Kidney (tissue), 14 donors: Measurements from ENCODE around the gene RNF207. TPM values are rescaled to one million over a fixed set of nuclear protein-coding genes. Genes with fewer than 3 reads are reported as not detected.
A peak's percentile ranks its signal among the peaks of the same experiment; 100 is the strongest.

Experiments
- DNase-seq, 5 donors: peaks; one replicate each; pipeline ENCODE4 v3.0.0-alpha.2; 2013 to 2020
- FAIRE-seq: peaks from 2 replicates; lab custom pipeline; 2012; peaks lifted over from hg19 to GRCh38; lab: Jason Lieb, UNC
- H3K27ac ChIP-seq, 2 donors: one replicate each; pipeline ENCODE4 v1.7.0; 2013; ENCODE audit warnings: low read depth in 2 of 2, low read length in 2 of 2, inconsistent platforms in 1 of 2
- H3K27me3 ChIP-seq: one replicate; pipeline ENCODE4 v1.7.1; 2013; ENCODE audit warnings: low read length, inconsistent platforms; ENCODE audit not compliant: control insufficient read depth, insufficient read depth
- H3K36me3 ChIP-seq, 3 donors: one replicate each; pipeline versions ENCODE4 v1.7.0 to v1.7.1; 2013; ENCODE audit warnings: low read length in 3 of 3, control low read depth in 1 of 3, inconsistent platforms in 1 of 3; ENCODE audit not compliant: insufficient read depth in 3 of 3, control insufficient read depth in 2 of 3
- H3K4me1 ChIP-seq, 3 donors: one replicate each; pipeline versions ENCODE4 v1.7.0 to v1.7.1; 2013; ENCODE audit warnings: low read length in 3 of 3, inconsistent platforms in 1 of 3, low read depth in 1 of 3; ENCODE audit not compliant: control insufficient read depth in 2 of 3, insufficient read depth in 2 of 3
- H3K4me3 ChIP-seq, 3 donors: one replicate each; pipeline versions ENCODE4 v1.7.0 to v1.8.1; 2013; ENCODE audit warnings: low read length in 3 of 3, control low read depth in 1 of 3, inconsistent platforms in 1 of 3
- H3K9ac ChIP-seq, 3 donors: one replicate each; pipeline versions ENCODE4 v1.7.0 to v1.7.1; 2013; ENCODE audit warnings: low read length in 3 of 3, control low read depth in 1 of 3, inconsistent platforms in 1 of 3
- H3K9me3 ChIP-seq, 3 donors: one replicate each; pipeline versions ENCODE4 v1.7.0 to v1.7.1; 2013; ENCODE audit warnings: low read length in 3 of 3, control low read depth in 1 of 3, inconsistent platforms in 1 of 3; ENCODE audit not compliant: control insufficient read depth in 2 of 3, insufficient read depth in 1 of 3
- intact Hi-C: fragments of 100-400 bp; cut with DNase I; formaldehyde crosslinking; loops from one replicate; pipeline ENCODE4 v1.11.1; 2022
- polyA plus RNA-seq: library from polyadenylated mRNA; stranded (reverse); fragments of 350-450 nt; fragmentation: Illumina TruSeq; extraction: RNeasy Lipid Tissue Mini Kit (QIAGEN cat#74804); gene quantifications from one replicate; pipeline ENCODE4 v1.2.3, GENCODE V29; 2014; ENCODE audit warnings: low read depth, low replicate concordance; ENCODE audit not compliant: insufficient read depth
- total RNA-seq: library from RNA; stranded (reverse); fragmentation: NEBNext Ultra II Directional; extraction: Animal tissue kit (Norgen Biotek cat#: 25700); gene quantifications from one replicate; pipeline ENCODE4 v1.2.1, GENCODE V29; 2021
- TF ChIP-seq, protein P1 (sequence below): IDR thresholded peaks from 3 replicates; pipeline ENCODE4 v1.5.1; 2012; ENCODE audit warnings: mild to moderate bottlenecking, moderate library complexity, borderline replicate concordance; ENCODE audit not compliant: insufficient read depth; ENCODE audit errors: extremely low read depth
- donor health status: control.
- donor health status: control.
- donor health status: control.
- donor health status: control.
- donor health status: control.
- donor health status: DM: yes; HTN: yes; CAD: no.
- donor health status: Normal renal cell carcinoma (clear cell type).

RNF207 gene
- total and polyA plus RNA-seq, 2 donors from 2014 or later, result 7.7 to 43.6 TPM

DNA sequence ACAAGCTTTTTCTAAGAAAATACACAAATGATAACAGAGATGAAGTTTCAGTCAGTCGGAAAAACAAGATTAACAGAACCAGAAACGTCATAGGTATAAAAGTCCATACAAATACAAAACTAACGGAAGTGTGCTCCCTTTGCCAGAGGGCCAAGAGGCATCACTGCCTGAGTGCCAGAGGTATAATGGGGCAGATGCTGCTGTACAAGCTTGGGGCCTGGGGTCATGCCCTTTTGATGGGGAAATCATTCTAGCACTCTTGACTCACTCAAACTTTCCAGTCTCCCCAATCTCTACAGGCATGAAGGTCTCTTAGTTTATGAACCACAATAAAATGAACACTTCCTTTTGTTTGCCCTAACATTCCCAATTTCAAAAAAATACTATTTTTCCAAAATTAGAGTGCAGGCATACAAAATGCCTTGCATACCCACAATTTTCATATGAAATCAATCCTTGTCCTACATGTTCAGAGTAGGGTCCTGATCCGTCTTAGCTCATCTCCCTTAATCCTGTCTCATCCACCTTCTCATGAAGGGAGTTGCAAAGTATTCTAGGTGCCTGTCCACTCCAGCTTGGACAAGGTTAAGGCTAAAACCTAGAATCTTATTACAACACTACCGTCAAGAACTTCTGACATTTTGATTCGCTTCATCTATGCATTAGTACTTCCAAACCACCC lies 8.0 kb upstream of the RNF207 start:
- intact Hi-C loops, result no loop called here
- no peaks in the 10 kb centered on the region for H3K9me3 ChIP-seq
- peaks cover 0 to 14% (median 10%) of the 10 kb centered on the region in 3 donors for H3K4me1 ChIP-seq
- peak overlapping the region; percentile 90 to 95 (median 91) for H3K4me3 ChIP-seq
- FAIRE-seq (no peak), DNase-seq (peak in 1 of 5 donors; percentile 1)
- TF ChIP-seq, protein P1, sequence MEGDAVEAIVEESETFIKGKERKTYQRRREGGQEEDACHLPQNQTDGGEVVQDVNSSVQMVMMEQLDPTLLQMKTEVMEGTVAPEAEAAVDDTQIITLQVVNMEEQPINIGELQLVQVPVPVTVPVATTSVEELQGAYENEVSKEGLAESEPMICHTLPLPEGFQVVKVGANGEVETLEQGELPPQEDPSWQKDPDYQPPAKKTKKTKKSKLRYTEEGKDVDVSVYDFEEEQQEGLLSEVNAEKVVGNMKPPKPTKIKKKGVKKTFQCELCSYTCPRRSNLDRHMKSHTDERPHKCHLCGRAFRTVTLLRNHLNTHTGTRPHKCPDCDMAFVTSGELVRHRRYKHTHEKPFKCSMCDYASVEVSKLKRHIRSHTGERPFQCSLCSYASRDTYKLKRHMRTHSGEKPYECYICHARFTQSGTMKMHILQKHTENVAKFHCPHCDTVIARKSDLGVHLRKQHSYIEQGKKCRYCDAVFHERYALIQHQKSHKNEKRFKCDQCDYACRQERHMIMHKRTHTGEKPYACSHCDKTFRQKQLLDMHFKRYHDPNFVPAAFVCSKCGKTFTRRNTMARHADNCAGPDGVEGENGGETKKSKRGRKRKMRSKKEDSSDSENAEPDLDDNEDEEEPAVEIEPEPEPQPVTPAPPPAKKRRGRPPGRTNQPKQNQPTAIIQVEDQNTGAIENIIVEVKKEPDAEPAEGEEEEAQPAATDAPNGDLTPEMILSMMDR, result no peak
- no peak overlapping the region for H3K27ac ChIP-seq
- peak overlapping the region; percentile 12 to 92 (median 74) for H3K9ac ChIP-seq
- H3K36me3 ChIP-seq, result peaks cover 2 to 21% (median 3%) of the 10 kb centered on the region in 3 donors
- H3K27me3 ChIP-seq, result no peaks in the 10 kb centered on the region

GRCh38 chr1:6198646-6199297 lies 7.1 kb upstream of the RNF207 start:
- intact Hi-C loops, result no loop called here
- peaks cover 0 to 14% (median 10%) of the 10 kb centered on the region in 3 donors for H3K4me1 ChIP-seq
- no peak for FAIRE-seq

GRCh38 chr1:6199298-6200187 lies 6.4 kb upstream of the RNF207 start, which contains the start of gene RPL22:
Gene RPL22 (minus strand): TSS chr1:6199595. CDS start chr1:6199573, 22 bp downstream.
- Histone ChIP-seq H3K9me3 (no peaks in the 10 kb centered on the region), H3K27me3 (no peaks in the 10 kb centered on the region), H3K9ac (peak within 1 kb of the TSS; percentile 74 to 92 (median 88)), H3K27ac (peak within 1 kb of the TSS; percentile 17 to 77), H3K4me3 (peak within 1 kb of the TSS; percentile 90 to 95 (median 91)), H3K36me3 (peaks cover 0 to 10% (median 0%) of the 10 kb centered on the region in 3 donors), H3K4me1 (peaks cover 0 to 14% (median 10%) of the 10 kb centered on the region in 3 donors)
- FAIRE-seq, result peak; percentile 90
- intact Hi-C loops, result no loop called here
- TF ChIP-seq, protein P1, result peak; percentile 18
- DNase-seq, result peak; percentile 98 to 100 (median 99)

More at GRCh38 chr1:6198646-6199297, 7.1 kb upstream of the RNF207 start:
- H3K27me3 ChIP-seq, result no peaks in the 10 kb centered on the region
- no peak for DNase-seq
- TF ChIP-seq, protein P1, result no peak
- no peaks in the 10 kb centered on the region for H3K9me3 ChIP-seq
- peak overlapping the region; percentile 90 to 95 (median 91) for H3K4me3 ChIP-seq
- peak overlapping the region in 1 of 2 donors; percentile 77 for H3K27ac ChIP-seq
- peaks cover 2 to 17% (median 3%) of the 10 kb centered on the region in 3 donors for H3K36me3 ChIP-seq
- peak overlapping the region; percentile 74 to 92 (median 88) for H3K9ac ChIP-seq
